GM12878 (cell line): Measurements from ENCODE around the gene TRIP6. TPM values are rescaled to one million over a fixed set of nuclear protein-coding genes. Genes with fewer than 3 reads are reported as not detected.

Experiments used
- ATF3 ChIP-seq: IDR thresholded peaks from 2 replicates; pipeline ENCODE4 v1.6.1; 2011; ENCODE audit warnings: low read depth, mild to moderate bottlenecking, low read length, moderate library complexity, borderline replicate concordance; ENCODE audit errors: extremely low read depth
- CHD1 ChIP-seq: IDR thresholded peaks from 2 replicates; pipeline ENCODE4 v1.6.1; 2012; ENCODE audit warnings: low read depth, low read length, improper control_type of control experiment
- CHD2 ChIP-seq: IDR thresholded peaks from 2 replicates; pipeline ENCODE4 v1.6.1; 2011; ENCODE audit warnings: low read depth, low read length, improper control_type of control experiment, borderline replicate concordance
- CHD4 ChIP-seq: fragments of 200-600 bp; sonication (generic); IDR thresholded peaks from 2 replicates; pipeline ENCODE4 v1.6.1; 2016; ENCODE audit warnings: mild to moderate bottlenecking
- EGR1 ChIP-seq, 2 experiments: IDR thresholded peaks; 1 replicate in 1 of 2; 2 replicates in 1 of 2; pipeline ENCODE4 v1.6.1; 2011 to 2012; ENCODE audit warnings: low read depth in 2 of 2, low read length in 2 of 2, borderline replicate concordance in 1 of 2, mild to moderate bottlenecking in 1 of 2, moderate library complexity in 1 of 2
- IKZF2 ChIP-seq, 2 experiments: fragments of 450-650 bp; IDR thresholded peaks; 2 replicates each; pipeline ENCODE4 v1.6.1; 2017; ENCODE audit warnings: mild to moderate bottlenecking in 2 of 2, moderate library complexity in 2 of 2
- MAX ChIP-seq: IDR thresholded peaks from 2 replicates; pipeline ENCODE4 v1.6.1; 2012; ENCODE audit warnings: low read depth, low read length, improper control_type of control experiment
- MEF2A ChIP-seq: IDR thresholded peaks from 2 replicates; pipeline ENCODE4 v1.6.1; 2011; ENCODE audit warnings: low read depth, mild to moderate bottlenecking, low read length, moderate library complexity; ENCODE audit not compliant: insufficient read depth
- PBX3 ChIP-seq: IDR thresholded peaks from 2 replicates; pipeline ENCODE4 v1.6.1; 2011; ENCODE audit warnings: mild to moderate bottlenecking, low read depth, low read length, moderate library complexity; ENCODE audit not compliant: insufficient replicate concordance
- PML ChIP-seq: IDR thresholded peaks from 2 replicates; pipeline ENCODE4 v1.6.1; 2012; ENCODE audit warnings: low read length, inconsistent platforms
- POLR2A ChIP-seq: IDR thresholded peaks from 2 replicates; pipeline ENCODE4 v1.6.1; 2011; ENCODE audit warnings: low read depth, mild to moderate bottlenecking, low read length
- POLR2AphosphoS2 ChIP-seq: IDR thresholded peaks from 2 replicates; pipeline ENCODE4 v1.6.1; 2011; ENCODE audit warnings: low read depth, mild to moderate bottlenecking, low read length, improper control_type of control experiment, moderate library complexity
- PRDM15 ChIP-seq: fragments of 450-650 bp; formaldehyde crosslinking; IDR thresholded peaks from 2 replicates; pipeline ENCODE4 v1.4.0; 2020; ENCODE audit warnings: mild to moderate bottlenecking, moderate library complexity
- SIX5 ChIP-seq: IDR thresholded peaks from 2 replicates; pipeline ENCODE4 v1.6.1; 2011; ENCODE audit warnings: mild to moderate bottlenecking, low read depth, low read length, moderate library complexity; ENCODE audit not compliant: severe bottlenecking
- SMC3 ChIP-seq: IDR thresholded peaks from 2 replicates; pipeline ENCODE4 v1.6.1; 2011; ENCODE audit warnings: low read length, improper control_type of control experiment, borderline replicate concordance
- SUZ12 ChIP-seq: fragments of 200-600 bp; sonication (generic); IDR thresholded peaks from one replicate; pipeline ENCODE4 v1.6.1; 2018; ENCODE audit warnings: antibody characterized with exemption, mild to moderate bottlenecking; ENCODE audit not compliant: unreplicated experiment
- TAF1 ChIP-seq: IDR thresholded peaks from 2 replicates; pipeline ENCODE4 v1.6.1; 2011; ENCODE audit warnings: mild to moderate bottlenecking, low read depth, low read length, borderline replicate concordance
- TCF7 ChIP-seq: IDR thresholded peaks from 2 replicates; pipeline ENCODE4 v1.6.1; 2014; ENCODE audit warnings: antibody characterized with exemption, borderline replicate concordance
- WRNIP1 ChIP-seq: IDR thresholded peaks from 2 replicates; pipeline ENCODE4 v1.6.1; 2011; ENCODE audit warnings: low read depth, low read length, improper control_type of control experiment, borderline replicate concordance
- ZBTB33 ChIP-seq: fragments of 450-650 bp; IDR thresholded peaks from 2 replicates; pipeline ENCODE4 v1.6.1; 2017; ENCODE audit warnings: mild to moderate bottlenecking
- ZZZ3 ChIP-seq: IDR thresholded peaks from 2 replicates; pipeline ENCODE4 v1.6.1; 2011; ENCODE audit warnings: low read depth; ENCODE audit not compliant: control insufficient read depth, insufficient read length
- polyA plus RNA-seq, 11 experiments: library from polyadenylated mRNA; depleted of rRNA in 4 of 11; unstranded in 6 of 11; stranded (reverse) in 5 of 11; fragments of >200 nt; fragmentation: Nextera tagmentation in 4 of 11; fragmentation: Illumina TruSeq in 1 of 11; extraction: Ambion mirVana in 4 of 11; extraction: Trizol in 1 of 11; gene quantifications; 1 replicate in 1 of 11; 2 replicates in 10 of 11; pipeline versions ENCODE4 v1.2.1 to v1.2.3, GENCODE V29; 2011 to 2016; ENCODE audit warnings: inconsistent platforms in 2 of 11, missing spikeins in 2 of 11, low read depth in 1 of 11
- total RNA-seq, 4 experiments: library from RNA; depleted of rRNA in 3 of 4; stranded (reverse); fragments of >200 nt in 3 of 4; fragmentation: Illumina TruSeq in 1 of 4; extraction: Trizol in 1 of 4; gene quantifications; 2 replicates each; pipeline versions ENCODE4 v1.2.1 to v1.2.3, GENCODE V29; 2013 to 2021

Gene TRIP6
- total and polyA plus RNA-seq, 10 of the 15 experiments (the other 5 are each of a cell fraction or from before 2014, with no cell fraction given), result 2.5 to 47.4 (median 25.5) TPM

- peak; percentile 82 for TF ChIP-seq ZBTB33
- TF ChIP-seq MAX, result no peak
- peak; percentile 46 for TF ChIP-seq MEF2A
- TF ChIP-seq TCF7, result no peak
- TF ChIP-seq EGR1 (IDR thresholded peaks at IDR 0.05; ENCODE audit: borderline replicate concordance in 1 of 2, low read depth in 2 of 2, low read length in 2 of 2), result peak in 1 of 2 experiments; percentile 22; a peak in 1 of 3 replicates
- TF ChIP-seq PRDM15, result 0 out of 2 replicates have a peak, but pooled peaks have one; percentile 34
- peak; percentile 92 for TF ChIP-seq PML
- TF ChIP-seq IKZF2 (IDR thresholded peaks at IDR 0.05), result peak; percentile 59 to 65
- TF ChIP-seq SIX5, result peak; percentile 44
- 0 out of 2 replicates have a peak, but pooled peaks have one; percentile 27 for TF ChIP-seq CHD1
- TF ChIP-seq ZZZ3, result no peak
- TF ChIP-seq CHD4, result no peak
- no peak for TF ChIP-seq SUZ12
- TF ChIP-seq POLR2AphosphoS2, result peak; percentile 92
- TF ChIP-seq CHD2, result peak; percentile 99
- no peak for TF ChIP-seq ATF3
- peak; percentile 85; the same call in 1 of the 2 replicates for TF ChIP-seq TAF1
- no peak for TF ChIP-seq PBX3
- TF ChIP-seq SMC3, result no peak
- TF ChIP-seq POLR2A, result peak; percentile 96
- TF ChIP-seq WRNIP1, result no peak
These were observed 7.6 kb downstream of the TRIP6 start, which contains the start of gene SRRT (continued) for GRCh38 chr7:100874577-100875355.
